DMS53 treated with DMSO at 0.1 percent for 48 hours (cell line): Measurements from ENCODE around the gene PYY.
"Not testable (repeated sequence)": the region's sequence is repeated elsewhere in the genome, so short reads cannot be mapped to it uniquely, and the experiment has no call there.

Experiments used
- DNase-seq: peaks from one replicate; lab custom pipeline; 2025; ENCODE audit not compliant: unreplicated experiment; lab: John Stamatoyannopoulos, UW

The PYY gene

GRCh38 chr17:43953746-43954145 is at the start of gene PYY:
PYY (minus strand) TSS chr17:43953940; CDS start chr17:43953483, 457 bp downstream.
- no peak for DNase-seq

- DNase-seq = no peak
These were observed 48.6 kb upstream of the PYY start for GRCh38 chr17:44002141-44002848.

DNA sequence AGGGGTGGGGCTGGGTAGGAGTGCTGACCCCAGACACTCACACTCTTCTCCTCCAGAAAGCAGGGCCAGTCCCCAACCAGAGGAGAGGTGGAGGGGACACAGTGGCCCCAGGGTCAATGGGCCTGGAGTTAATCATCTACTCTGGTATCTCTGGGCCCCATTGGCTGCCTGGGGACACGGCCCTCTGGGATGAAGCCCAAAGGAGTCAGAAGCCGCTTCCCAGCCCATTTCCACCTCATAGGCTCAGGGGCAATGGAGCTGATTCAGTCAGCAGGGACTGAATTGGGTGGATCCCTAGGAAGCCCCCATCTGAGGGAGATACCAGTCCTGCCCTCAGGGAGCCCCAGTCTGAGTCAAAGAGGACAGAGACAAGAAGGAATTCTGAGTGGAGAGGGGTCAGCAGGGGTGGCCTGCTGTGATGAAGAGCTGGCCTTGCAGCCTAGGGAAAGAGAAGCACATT is 47.8 kb upstream of the PYY start:
- DNase-seq = no peak

GRCh38 chr17:44000871-44001460 is 47.2 kb upstream of the PYY start:
- DNase-seq = no peak

GRCh38 chr17:44000141-44000860 is 46.6 kb upstream of the PYY start:
- no peak for DNase-seq

- no peak for DNase-seq
These were observed 45.3 kb upstream of the PYY start for GRCh38 chr17:43999024-43999423.

GRCh38 chr17:43998552-43998951 is 44.8 kb upstream of the PYY start:
- no peak for DNase-seq

- DNase-seq = not testable (repeated sequence)
These were observed 43.4 kb upstream of the PYY start for GRCh38 chr17:43997180-43997579.

DNA sequence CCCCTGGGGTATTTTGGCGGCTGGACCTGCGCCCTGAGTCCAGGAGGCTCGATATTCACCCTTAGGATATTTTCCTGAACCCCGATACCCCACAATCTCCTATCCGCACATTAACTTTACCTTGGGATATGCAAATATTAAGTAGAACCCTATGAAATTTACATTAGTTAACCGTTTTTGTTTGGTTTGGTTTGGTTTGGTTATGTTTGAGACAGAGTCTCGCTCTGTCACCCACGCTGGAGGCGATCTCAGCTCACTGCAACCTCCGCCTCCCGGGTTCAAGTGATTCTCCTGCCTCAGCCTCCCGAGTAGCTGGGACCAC is 41.4 kb upstream of the PYY start:
- DNase-seq = no peak

DNA sequence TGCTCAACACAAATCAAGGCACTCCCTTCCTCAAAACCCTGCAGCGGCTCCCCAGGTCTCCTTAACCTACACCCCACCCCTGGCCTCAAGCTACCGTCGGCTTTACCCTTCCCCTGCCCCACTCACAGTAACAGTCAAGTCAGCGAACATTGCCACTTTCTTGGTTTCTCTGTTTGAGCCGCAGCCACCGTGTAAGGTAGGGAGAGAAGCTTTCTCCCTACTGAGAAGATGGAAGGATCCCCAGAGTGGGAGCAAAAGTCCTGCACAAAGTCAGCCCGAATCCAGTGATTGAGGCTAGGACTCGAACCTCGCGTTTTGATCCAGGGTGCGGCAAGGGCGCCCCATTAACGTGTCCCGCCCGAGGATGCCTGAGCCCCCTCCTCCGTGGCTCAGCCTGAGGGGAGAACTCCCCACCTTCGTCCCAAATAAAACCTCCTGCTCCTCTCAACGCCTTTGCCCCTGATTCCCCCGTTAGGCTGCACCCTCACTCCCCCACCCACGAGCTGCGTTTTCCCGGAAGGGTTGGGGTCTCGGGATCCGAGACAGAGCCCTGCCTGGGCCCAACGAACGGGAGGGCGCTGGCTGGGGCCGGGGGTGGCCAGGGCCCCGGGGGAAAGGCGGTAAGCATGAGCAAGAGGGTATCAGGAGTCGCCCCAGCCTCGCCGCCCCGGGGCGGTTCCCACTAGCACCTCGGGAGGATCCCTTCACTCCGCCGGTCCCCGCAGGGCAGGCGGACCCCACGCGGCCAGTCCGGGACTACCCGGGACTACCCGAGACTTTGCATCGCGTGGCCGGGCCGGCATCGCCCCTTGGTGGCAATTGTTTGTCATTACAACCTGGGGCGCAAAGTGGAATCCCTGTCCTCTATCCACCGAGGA is 40.8 kb upstream of the PYY start:
- DNase-seq = peak; percentile 53

DNA sequence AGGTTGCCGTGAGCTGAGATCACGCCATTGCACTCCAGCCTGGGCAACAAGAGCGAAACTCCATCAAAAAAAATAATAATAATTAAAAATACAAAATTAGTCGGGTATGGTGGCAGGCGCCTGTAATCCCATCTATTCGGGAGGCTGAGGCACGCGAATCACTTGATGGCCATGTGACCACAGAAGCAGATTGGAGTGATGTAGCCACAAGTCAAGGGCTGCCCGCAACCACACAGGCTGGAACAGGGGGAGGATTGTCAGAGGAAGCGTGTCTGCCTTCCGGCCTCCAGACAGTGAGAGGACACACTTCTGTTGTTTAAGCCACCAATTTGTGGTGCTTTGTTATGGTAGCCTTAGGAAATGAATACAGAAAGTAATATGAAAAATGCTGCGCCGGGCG is 38.9 kb upstream of the PYY start:
- DNase-seq = no peak

DNA sequence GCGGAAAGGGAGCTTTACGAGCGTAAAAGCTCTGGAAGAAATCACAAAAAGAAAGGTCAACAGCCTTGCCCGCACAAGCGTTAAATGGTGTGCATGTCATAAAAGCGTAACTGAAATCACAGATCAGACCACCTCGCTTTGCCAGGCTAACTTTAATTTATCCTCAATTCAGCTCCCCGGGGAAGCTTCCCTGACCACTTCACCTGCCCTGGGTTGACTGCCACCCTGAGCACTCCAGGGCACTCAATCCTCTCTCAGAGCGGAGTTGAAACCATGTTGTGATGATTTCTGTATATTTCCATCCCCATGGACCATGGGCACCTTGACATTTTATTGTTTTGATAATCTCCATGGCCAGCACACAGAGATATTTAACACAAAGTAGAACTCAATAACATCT is 34.6 kb upstream of the PYY start:
- DNase-seq = no peak

DNA sequence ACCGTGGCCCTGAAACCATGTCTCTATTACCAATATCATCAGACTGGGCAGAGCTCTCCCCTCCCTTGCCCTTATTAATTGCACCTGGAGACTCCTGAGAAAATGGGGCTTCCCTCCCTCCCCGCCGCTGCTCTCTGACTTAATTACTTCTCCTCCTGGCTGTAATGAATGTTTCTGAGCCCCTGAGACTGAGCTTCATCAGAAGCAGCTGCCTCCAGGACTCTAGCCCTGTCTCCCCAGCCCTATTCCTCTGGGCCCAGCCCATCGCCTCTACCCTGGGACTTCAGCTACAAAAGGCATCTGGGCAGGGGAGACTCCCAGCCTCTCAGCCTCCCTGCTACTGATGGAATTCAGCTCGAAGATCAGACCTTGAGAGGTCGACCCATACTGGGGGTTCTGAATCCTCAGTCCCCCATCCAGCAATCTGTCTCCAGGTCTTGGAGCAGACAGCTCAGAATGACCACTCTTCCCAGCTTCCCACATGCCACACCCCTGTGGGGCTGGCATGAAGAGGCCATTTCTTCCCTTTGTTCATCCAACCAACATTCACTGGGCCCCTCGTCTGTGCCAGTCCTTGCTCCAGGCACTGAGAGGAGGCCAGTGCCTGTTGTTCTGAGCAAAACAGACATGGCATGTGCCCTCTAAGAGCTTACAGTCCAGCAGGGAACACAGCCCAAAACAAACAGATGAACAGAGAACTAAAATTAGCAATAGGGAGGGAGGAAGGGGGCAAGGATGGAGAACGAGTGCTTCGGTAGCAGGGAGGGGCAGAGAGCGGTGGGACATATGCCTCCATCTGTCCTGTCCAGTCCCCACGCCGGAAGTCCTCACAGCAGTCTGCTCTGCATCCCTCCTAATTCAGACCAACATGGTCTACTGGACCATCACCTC is 33.6 kb upstream of the PYY start:
- DNase-seq = no peak

- DNase-seq = no peak
These were observed 32.7 kb upstream of the PYY start for GRCh38 chr17:43986225-43986981.

DNA sequence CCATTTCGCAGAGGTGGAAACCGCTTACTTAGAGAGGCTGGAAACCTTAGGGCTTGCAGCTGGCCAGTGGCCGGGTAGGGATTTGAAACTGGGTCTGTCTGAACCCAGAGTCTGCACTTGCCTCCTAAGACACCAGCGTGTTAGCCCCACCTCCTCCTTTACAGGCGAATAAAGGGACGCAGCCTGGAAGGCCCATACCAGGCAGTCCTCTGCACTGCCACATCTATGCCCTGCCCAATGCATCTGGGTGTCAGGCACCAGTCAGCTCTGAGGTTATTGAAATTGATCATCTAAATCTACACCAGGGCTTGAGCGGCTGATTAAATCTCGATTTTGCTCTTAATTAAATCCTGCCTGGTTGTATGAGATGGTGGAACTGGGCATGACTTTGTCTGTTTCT is 30.8 kb upstream of the PYY start:
- DNase-seq = no peak

DNA sequence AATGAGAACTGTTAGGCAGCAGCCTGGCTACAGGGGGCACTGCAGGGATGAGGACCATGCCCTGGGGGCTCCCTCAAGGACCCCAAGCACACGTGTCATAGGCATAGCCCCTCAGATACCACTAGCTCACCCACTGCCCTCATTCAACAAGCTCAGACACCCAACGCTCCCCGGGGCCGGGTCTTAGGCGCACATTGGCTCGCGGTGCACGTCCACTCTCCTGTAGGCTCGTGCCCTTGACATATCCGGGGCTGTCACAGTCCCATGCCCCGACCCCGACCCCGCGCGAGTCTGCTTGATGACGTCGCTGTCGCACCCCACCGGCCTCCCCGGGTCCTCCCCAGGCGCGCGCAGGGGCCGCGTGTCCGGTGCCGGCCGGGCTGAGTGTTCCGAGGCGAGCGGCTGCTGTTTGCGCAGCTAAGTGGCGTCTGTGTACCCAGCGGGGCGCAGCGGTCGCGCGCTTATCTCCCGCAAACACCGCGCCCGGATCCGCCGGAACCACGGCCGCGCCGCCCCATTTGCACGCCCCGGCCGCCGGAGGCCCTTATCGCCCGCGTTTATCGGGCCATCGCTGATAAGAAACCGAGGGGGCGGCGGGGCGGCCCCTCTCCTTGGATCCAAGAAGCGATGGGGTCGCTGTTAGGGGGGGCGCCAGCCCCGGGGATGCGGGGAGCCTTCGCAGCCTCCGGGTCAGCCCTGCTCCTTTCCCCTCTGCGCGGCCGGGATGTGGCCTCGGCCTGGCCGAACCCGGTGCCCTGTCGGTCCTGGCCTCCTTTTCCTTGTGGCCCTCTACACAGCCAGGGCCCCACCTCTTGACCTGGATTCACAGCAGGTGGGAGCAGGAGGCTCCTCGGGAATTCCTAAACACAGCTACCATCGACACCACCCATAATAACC is 30.0 kb upstream of the PYY start:
- DNase-seq = peak; percentile 17

DNA sequence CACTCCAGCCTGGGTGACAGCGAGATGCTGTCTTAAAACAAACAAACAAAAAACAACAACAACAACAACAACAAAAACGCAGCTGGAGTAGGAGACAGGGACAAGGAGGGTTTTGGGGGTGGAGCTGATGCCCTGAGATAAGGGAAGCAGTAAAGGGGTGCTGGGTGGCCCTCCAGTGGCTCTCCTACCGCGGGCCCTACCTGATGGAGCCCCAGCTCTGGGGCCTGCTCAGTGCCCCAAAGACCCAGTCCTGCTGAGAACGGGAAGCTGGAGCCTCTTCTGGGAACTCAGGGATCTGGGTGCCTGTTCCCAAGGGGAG is 29.4 kb upstream of the PYY start:
- no peak for DNase-seq

- no peak for DNase-seq
These were observed 28.4 kb upstream of the PYY start for GRCh38 chr17:43982171-43982570.

DNA sequence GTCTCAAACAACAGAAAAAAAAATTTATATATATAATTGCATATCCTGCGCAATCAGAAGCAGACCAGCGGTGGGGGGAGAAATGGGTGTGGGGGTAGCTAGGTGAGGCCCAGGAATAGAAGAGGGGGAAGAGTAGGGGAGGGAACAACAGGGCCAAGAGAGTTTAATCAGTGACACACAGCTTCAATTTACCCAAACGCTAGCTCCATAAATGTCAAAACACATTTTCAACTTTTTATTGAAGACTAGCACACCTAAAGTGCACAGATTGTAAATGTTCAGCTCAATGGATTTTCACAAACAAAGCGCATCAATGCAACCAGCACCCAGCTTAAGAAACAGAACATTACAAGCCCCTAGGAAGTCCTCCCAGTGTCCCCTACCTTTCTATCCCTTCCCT is 25.9 kb upstream of the PYY start:
- no peak for DNase-seq
